GM12892 (cell line): Measurements from ENCODE around the gene KRTAP4-11.

Experiments
- POLR2A ChIP-seq: IDR thresholded peaks from 2 replicates; pipeline ENCODE4 v1.6.1; 2011; ENCODE audit warnings: low read depth, low read length, control low read depth
- POLR2AphosphoS5 ChIP-seq: IDR thresholded peaks from 2 replicates; pipeline ENCODE4 v1.6.1; 2011; ENCODE audit warnings: low read depth, low read length, control low read depth
- TAF1 ChIP-seq: IDR thresholded peaks from 2 replicates; pipeline ENCODE4 v1.6.1; 2011; ENCODE audit warnings: low read depth, mild to moderate bottlenecking, control low read depth, low read length, borderline replicate concordance

DNA sequence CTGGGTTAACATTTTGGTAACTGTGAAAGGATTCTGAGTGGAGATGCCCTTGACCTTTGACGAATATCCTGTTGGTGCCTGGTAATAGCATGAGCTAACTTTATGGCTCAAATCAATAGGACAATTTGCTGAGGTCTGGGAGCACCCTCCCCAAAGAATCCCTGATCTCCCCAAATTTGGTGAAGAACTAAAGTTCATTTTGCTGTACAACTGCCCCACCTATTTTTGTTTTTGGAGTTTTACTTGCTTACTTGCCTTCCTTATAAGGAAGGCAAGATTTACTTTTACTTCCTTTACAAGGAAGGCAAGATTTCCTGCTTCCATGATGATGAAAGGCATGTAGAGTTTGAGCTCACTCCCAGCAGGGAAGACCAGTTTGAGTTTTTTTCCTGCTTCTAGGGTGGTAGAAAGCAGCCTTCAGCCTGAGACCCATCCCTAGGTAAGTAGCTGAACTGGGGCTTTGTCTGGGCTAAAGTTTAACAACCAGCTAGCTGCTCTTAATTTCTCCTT, 10.2 kb downstream of the KRTAP4-11 start:
- TF ChIP-seq POLR2AphosphoS5 (no peak), POLR2A (no peak), TAF1 (no peak)
